Fibroblast of pulmonary artery (primary cell): ENCODE results near the gene GRB10.
A peak's percentile ranks its signal among the peaks of the same experiment; 100 is the strongest.

ENCODE experiments used
- DNase-seq: peaks from one replicate; pipeline ENCODE4 v3.0.0-alpha.2; 2010; ENCODE audit warnings: low read depth
- H3K4me3 ChIP-seq: replicated peaks from 2 replicates; pipeline ENCODE4 v1.5.1; 2011; ENCODE audit warnings: low read depth, mild to moderate bottlenecking, control low read depth, low read length, moderate library complexity
- TF ChIP-seq, protein P1 (sequence below): IDR thresholded peaks from 2 replicates; pipeline ENCODE4 v1.5.1; 2011; ENCODE audit warnings: mild to moderate bottlenecking, control low read depth, low read length, inconsistent platforms; ENCODE audit errors: missing control alignments

Gene GRB10

DNA sequence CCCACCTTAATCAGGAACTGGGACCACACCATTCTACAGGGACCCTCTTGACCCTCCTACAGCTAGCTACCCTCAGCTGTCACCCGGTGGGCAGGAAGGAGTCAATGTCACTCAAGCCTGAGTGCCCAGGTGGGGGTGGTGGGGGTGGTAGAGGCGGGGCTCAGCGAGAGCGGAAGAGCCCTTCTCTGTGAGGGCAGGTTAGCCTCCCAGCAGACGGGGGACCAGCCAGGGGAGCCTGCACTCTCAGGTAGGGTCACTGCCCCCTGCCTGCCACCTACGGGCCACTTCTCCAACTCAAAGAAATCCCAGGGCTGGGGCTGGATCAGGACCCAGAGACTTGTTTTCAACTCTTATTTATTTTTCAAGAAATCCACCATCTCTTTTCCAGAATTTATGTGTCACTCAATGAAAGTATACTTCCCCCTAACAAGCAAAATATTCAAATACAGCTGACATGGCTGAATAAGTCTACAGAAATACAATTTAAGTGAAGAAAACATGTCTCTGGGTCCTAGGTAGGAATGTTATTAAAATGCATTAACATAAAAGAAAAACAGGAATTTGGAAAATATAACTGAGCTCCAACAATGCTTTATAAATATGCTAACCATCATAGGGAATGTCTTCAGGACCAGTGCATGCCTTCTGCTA, 154.1 kb downstream of the GRB10 start:
- no peak overlapping the region for H3K4me3 ChIP-seq
- TF ChIP-seq, protein P1, sequence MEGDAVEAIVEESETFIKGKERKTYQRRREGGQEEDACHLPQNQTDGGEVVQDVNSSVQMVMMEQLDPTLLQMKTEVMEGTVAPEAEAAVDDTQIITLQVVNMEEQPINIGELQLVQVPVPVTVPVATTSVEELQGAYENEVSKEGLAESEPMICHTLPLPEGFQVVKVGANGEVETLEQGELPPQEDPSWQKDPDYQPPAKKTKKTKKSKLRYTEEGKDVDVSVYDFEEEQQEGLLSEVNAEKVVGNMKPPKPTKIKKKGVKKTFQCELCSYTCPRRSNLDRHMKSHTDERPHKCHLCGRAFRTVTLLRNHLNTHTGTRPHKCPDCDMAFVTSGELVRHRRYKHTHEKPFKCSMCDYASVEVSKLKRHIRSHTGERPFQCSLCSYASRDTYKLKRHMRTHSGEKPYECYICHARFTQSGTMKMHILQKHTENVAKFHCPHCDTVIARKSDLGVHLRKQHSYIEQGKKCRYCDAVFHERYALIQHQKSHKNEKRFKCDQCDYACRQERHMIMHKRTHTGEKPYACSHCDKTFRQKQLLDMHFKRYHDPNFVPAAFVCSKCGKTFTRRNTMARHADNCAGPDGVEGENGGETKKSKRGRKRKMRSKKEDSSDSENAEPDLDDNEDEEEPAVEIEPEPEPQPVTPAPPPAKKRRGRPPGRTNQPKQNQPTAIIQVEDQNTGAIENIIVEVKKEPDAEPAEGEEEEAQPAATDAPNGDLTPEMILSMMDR: no peak
- DNase-seq: no peak

GRCh38 chr7:50627824-50628361, 154.8 kb downstream of the GRB10 start:
- TF ChIP-seq, protein P1: no peak
- DNase-seq: no peak
- no peak overlapping the region for H3K4me3 ChIP-seq

- no peak for DNase-seq
- H3K4me3 ChIP-seq: no peak overlapping the region
- TF ChIP-seq, protein P1: no peak
These were observed 156.4 kb downstream of the GRB10 start for GRCh38 chr7:50626286-50626685.

DNA sequence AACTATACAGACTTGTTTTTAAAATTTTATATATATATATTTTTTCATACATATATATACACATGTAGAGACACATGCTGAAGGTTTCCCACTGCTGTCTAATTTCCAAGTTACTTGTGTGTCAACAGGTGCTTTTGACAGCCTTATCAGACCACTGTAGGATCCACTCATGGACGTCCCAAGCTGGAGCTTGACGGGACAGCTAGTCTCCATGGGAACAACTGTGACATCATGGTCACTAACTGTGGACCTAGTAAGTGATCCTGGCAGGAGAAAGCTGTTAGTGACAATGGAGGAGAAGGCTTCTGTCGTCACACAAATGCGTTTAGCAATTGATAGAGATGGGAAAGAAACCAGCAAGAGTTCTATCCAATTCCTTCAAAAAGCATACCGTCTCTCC, 157.3 kb downstream of the GRB10 start:
- no peak for DNase-seq
- H3K4me3 ChIP-seq: no peak overlapping the region
- TF ChIP-seq, protein P1: no peak

DNA sequence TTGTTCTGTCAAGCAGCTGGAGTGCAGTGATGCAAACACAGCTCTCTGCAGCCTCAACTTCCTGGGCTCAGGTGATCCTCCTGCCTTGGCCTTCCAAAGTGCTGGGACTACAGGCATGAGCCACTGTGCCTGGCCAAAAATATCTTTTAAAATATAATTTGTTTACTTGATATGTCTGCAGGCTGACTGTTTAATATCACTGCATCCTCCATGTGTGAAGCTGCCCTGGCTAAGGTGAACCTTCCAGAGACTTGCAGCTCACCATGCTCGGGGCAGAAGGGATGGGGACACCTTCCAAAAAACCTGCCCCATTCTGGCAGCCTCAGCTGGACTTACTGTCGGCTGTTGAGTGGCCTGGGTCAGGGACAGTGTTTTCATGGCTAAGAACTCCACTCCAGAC, 159.9 kb downstream of the GRB10 start:
- TF ChIP-seq, protein P1: no peak
- no peak overlapping the region for H3K4me3 ChIP-seq
- no peak for DNase-seq

DNA sequence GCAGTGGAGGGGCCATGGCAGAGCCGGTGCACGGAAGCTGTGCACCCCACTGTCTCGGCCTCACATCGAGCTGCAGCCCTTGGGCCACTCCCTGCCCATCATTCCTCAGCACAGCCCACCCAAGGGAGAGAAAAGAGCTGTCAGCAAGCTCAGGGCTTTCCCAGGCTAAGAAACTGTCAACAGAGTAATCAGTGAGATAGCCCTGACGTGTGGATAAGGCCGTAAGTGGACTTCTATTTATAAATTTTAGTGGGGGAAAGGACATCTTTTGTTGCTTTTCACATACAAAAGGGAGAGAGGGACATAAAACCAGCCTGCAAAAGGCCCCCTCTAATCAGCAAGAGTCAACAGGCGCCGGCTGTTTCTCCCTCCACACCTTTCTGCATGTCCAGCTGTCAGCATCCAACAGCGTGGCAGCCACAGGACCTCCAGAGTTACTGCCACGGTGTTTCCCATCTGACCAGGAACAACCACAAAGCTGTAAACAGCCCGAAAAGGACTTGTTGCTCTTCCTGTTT, 160.7 kb downstream of the GRB10 start:
- TF ChIP-seq, protein P1: no peak

DNA sequence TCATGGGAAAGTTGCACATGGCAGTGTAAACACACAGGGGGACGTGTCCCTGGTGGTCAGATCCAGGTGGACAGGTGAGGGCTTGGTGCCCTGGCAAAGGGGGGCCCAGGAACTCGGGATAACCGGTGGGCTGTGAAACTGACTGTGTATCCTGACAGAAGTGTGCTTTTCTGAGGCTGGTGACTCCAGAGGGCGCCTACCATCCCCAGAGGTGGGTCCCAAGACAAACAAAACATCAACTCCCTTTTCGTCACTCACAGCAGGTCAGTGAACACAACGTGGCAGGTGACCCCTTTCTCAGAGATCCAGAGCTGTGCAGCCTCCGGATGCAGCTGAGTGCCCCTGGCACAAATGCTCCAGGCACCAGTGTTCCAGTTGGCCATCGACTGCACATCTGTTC, 161.5 kb downstream of the GRB10 start:
- no peak overlapping the region for H3K4me3 ChIP-seq
- TF ChIP-seq, protein P1: no peak
- DNase-seq: no peak

More for the DNA sequence above, 160.7 kb downstream of the GRB10 start:
- no peak overlapping the region for H3K4me3 ChIP-seq
- peak; percentile 7 for DNase-seq
